HG03469 (cell line): ENCODE measurements around the gene ANO3.

ENCODE experiments used
- ATAC-seq: cut with Tn5 transposase; IDR thresholded peaks from one replicate; pipeline ENCODE4 v1.9.1; 2021; ENCODE audit warnings: mild to moderate bottlenecking, moderate library complexity, moderate number of reproducible peaks; ENCODE audit not compliant: unreplicated experiment

ANO3 gene

DNA sequence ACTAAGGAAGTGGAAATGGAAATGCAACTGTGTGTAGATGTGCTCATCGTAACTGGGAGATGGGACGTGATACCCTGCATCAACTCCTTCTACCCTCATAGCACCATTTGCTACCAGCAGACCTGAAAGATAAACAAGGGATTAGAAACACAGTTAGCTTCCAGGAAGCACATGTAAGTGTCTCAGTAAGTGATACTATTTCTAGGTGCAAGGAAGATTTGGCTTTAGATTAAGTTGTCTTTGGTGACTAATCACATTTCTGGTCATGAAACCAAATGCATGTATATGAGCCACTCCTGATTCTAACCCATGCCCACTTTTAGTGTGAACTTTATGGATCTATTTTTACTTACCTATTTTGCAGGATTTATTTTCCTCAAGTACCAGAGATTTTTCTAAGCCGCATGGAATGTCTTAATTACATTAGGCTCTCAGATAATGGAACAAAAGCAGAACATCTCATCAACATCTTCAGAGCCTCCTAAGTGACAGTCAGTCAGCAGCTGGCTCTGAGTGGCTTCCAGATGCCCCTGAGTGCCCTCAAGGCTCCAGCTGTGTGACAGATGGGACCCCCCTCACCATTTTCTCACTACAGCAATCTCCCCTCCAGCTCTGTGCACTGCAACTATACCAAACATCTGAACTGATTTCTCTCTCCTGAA, 368.8 kb downstream of the ANO3 start:
- ATAC-seq: no peak

DNA sequence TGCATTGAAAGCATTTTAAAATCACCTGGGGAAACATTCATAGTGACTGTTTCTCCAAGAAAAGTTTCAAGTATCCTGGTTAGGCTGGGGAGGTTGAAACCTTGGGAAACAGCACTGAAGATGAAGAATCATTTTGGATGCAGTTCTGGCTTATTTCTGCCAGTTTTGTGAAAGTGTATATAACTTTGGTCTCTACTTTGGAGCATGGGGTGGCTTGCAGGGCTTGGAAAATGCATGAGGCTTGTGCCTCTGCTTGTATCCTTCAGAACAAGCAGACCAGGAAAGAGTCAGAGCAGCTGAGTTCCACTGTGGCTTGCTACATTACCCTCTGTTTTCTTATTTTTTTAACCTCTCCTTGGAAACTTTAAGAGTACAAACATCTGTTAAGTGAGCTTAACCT, 370.5 kb downstream of the ANO3 start:
- no peak for ATAC-seq

DNA sequence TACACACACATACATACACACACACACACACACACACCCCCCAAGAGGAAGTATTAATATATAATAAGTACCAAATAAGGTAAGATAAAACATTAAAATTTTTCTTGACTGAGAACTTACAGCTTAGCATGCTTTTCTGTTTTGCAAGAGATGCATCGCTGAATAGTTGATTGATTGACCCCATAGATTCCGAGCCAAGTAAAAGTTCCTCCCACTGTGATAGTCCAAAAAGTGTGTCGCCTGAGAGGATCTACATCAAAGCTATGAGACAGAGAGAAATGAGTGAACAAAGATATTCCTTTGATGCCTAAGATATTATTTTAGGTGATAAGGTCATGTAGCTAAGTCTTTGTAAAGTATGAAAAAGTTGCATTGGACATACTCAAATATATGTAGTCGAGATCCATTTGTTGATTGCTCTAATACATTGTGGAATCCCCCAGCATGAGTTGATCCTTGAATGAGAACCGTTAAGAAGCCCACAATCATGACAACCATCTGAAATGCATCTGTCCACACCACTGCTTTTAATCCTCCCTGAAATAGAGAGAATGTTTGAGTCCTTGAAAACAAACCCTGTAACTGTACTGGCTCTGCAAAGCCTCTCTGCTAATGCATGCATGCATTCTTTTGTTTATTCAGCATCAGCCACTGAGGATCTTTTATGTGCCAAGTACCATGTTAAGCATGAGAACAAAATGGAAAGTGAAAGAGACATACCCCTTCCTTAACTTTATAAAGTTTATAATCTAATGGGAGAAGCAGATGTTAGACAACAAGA, 371.7 kb downstream of the ANO3 start:
- no peak for ATAC-seq

- no peak for ATAC-seq
Measured at GRCh38 chr11:26704249-26704648, 372.3 kb downstream of the ANO3 start.

DNA sequence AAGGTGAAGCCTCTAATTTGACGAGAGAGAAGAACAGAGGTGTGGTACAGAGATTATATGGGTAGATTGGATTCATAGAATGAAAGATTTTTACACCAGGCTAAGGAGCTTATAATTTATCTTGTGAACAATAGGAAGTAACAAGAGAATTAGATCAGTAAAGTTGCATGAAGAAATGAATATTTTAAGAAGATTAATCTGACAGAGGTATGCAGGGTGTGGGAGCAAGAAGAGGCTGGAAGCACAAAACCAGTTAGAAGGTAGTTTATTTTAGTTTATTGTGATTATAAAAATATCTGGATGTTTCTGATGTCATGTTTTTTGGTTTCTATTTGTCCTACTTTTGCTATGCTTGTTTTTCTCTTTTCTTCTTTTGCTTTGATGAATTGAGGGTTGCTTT, 374.3 kb downstream of the ANO3 start:
- no peak for ATAC-seq

DNA sequence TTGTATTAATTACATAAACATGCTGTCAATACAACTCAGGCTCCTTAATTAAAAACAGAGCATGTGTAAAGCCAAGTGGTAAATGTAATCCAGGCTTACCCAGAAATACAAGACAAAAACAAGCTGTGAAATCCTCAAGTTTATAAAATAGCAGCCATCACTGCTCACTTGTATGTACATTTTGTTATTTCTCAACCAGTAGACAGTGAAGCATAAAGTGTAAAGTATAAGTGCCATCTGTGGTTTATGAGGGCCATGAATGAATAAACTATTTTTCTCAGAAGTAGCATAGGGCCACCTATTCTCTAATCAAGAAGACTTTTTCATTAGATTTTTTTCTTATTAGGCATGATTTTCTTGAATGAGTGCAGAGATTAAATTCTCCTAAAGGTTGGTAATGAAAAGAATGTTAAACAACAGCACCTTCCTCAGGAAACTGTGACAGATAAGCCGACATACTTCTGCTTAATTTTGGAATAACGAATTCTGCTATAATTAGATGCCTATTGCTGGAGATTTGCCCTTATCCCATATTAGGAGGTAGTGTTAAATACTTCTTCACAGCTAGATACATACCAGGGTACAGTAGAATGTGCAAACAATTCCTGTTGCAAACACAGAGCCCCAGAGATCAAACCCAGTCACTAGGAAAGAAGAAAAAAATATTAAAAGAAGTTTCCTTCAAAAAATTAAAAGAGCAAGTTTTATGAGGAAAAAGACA, 377.0 kb downstream of the ANO3 start:
- no peak for ATAC-seq

- no peak for ATAC-seq
Measured at GRCh38 chr11:26710489-26710888, 378.6 kb downstream of the ANO3 start.

DNA sequence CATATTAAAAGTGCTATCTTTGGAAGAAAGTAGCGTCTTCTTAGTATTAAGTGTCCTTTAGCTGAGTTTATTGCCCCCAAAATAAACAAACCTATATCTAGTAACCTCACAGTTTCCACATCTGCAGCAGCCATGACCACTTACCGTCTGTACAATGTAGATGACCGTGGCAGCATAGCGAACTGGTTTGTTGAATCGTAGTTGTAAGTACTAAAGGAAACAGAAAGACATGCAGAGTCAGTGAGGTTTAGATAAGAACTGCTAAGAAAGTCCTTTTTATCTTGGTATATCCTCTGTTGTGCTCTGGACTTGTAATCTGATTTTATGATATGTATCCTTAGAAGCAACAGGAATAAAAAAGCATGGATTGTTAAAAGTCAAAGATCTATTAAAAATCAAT, 380.6 kb downstream of the ANO3 start:
- ATAC-seq: no peak
